Left ventricle myocardium inferior (tissue), 1 donor: ENCODE results near the gene NUP50. TPM values are rescaled to one million over a fixed set of nuclear protein-coding genes. Genes with fewer than 3 reads are reported as not detected.

Source experiments
- DNase-seq: peaks from one replicate; pipeline ENCODE4 v3.0.0-alpha.2; 2020
- H3K27ac ChIP-seq: fragments of 200-600 bp; replicated peaks from 2 replicates; pipeline ENCODE4 v1.8.0; 2021
- H3K27me3 ChIP-seq: fragments of 200-600 bp; 2 replicates; pipeline ENCODE4 v1.8.0; 2021; ENCODE audit warnings: low read depth
- H3K36me3 ChIP-seq: fragments of 200-600 bp; 2 replicates; pipeline ENCODE4 v1.8.0; 2021
- H3K4me1 ChIP-seq: fragments of 200-600 bp; 2 replicates; pipeline ENCODE4 v1.8.0; 2021
- H3K4me3 ChIP-seq: fragments of 200-600 bp; 2 replicates; pipeline ENCODE4 v1.8.0; 2021; ENCODE audit warnings: mild to moderate bottlenecking, moderate library complexity
- H3K9me3 ChIP-seq: fragments of 200-600 bp; replicated peaks from 2 replicates; pipeline ENCODE4 v1.8.0; 2021
- CTCF ChIP-seq: fragments of 200-600 bp; IDR thresholded peaks from 2 replicates; pipeline ENCODE4 v1.8.0; 2021; ENCODE audit warnings: antibody characterized with exemption, mild to moderate bottlenecking, borderline replicate concordance
- intact Hi-C: fragments of 100-400 bp; cut with micrococcal nuclease; formaldehyde crosslinking; loops from one replicate; pipeline ENCODE4 v1.11.0; 2022
- total RNA-seq: library from RNA; stranded (reverse); fragmentation: NEBNext Ultra II Directional; extraction: Animal tissue kit (Norgen Biotek cat#: 25700); gene quantifications from one replicate; pipeline ENCODE4 v1.2.1, GENCODE V29; 2021
- donor health status: DM: no; HTN: yes; CAD: no; lungs with severe emphysema.

The NUP50 gene
- total RNA-seq, 1 donor from 2014 or later = 12.9 TPM

- Histone ChIP-seq H3K27ac (no peak overlapping the region), H3K27me3 (no peaks in the 10 kb centered on the region), H3K4me1 (no peaks in the 10 kb centered on the region), H3K9me3 (no peaks in the 10 kb centered on the region), H3K4me3 (no peak overlapping the region), H3K36me3 (peaks cover 67% of the 10 kb centered on the region)
- TF ChIP-seq CTCF = no peak
- intact Hi-C loops = no loop called here
- DNase-seq = no peak
These were observed 37.3 kb downstream of the NUP50 start for GRCh38 chr22:45200860-45201511.

- H3K4me3 ChIP-seq = no peak overlapping the region
- no peak for DNase-seq
- intact Hi-C loops = no loop called here
- no peaks in the 10 kb centered on the region for H3K9me3 ChIP-seq
- H3K36me3 ChIP-seq = peaks cover 60% of the 10 kb centered on the region
- H3K27ac ChIP-seq = no peak overlapping the region
- H3K27me3 ChIP-seq = no peaks in the 10 kb centered on the region
- no peak for TF ChIP-seq CTCF
- no peaks in the 10 kb centered on the region for H3K4me1 ChIP-seq
These were observed 38.1 kb downstream of the NUP50 start for GRCh38 chr22:45201678-45202332.

- Histone ChIP-seq H3K27me3 (no peaks in the 10 kb centered on the region), H3K9me3 (no peaks in the 10 kb centered on the region), H3K36me3 (peaks cover 56% of the 10 kb centered on the region), H3K4me1 (no peaks in the 10 kb centered on the region), H3K27ac (no peak overlapping the region), H3K4me3 (no peak overlapping the region)
- no peak for TF ChIP-seq CTCF
- DNase-seq = no peak
- intact Hi-C loops = no loop called here
These were observed 38.8 kb downstream of the NUP50 start for GRCh38 chr22:45202333-45203149.

GRCh38 chr22:45203150-45203951 lies 39.6 kb downstream of the NUP50 start:
- Histone ChIP-seq H3K9me3 (no peaks in the 10 kb centered on the region), H3K27me3 (no peaks in the 10 kb centered on the region), H3K36me3 (peaks cover 48% of the 10 kb centered on the region), H3K4me3 (no peak overlapping the region), H3K27ac (no peak overlapping the region), H3K4me1 (no peaks in the 10 kb centered on the region)
- DNase-seq = no peak
- intact Hi-C loops = no loop called here
- no peak for TF ChIP-seq CTCF

GRCh38 chr22:45204241-45204640 lies 40.5 kb downstream of the NUP50 start:
- peaks cover 41% of the 10 kb centered on the region for H3K36me3 ChIP-seq

More at GRCh38 chr22:45204241-45204640, 40.5 kb downstream of the NUP50 start:
- H3K27ac ChIP-seq = no peak overlapping the region
- no peak for DNase-seq
- no peaks in the 10 kb centered on the region for H3K27me3 ChIP-seq
- no peak for TF ChIP-seq CTCF
- intact Hi-C loops = no loop called here
- H3K4me3 ChIP-seq = no peak overlapping the region
- H3K4me1 ChIP-seq = no peaks in the 10 kb centered on the region
- no peaks in the 10 kb centered on the region for H3K9me3 ChIP-seq
